ENCODE measurements around the gene PLCB1.
"Not testable (repeated sequence)": the region's sequence is repeated elsewhere in the genome, so short reads cannot be mapped to it uniquely, and the experiment has no call there.

The PLCB1 gene

DNA sequence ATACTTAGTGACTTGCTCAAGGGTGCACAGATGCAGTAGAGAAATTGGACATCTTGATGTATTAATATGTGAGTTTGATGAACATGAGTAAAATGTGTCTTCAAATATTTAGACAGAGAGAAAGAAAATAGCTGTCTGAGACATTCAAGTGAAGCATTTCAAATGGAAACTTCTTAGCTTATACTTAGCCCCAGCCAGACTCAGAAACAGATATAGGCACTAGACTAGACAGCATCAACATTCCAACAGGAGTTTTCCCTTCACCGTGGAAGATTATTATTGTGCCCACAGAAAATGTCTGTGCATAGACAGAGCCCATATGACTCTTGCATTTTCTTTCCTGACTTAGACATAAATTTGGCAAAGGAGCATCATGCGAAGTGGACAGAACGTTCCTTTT is 443.0 kb downstream of the PLCB1 start:
- no peak for DNase-seq

DNA sequence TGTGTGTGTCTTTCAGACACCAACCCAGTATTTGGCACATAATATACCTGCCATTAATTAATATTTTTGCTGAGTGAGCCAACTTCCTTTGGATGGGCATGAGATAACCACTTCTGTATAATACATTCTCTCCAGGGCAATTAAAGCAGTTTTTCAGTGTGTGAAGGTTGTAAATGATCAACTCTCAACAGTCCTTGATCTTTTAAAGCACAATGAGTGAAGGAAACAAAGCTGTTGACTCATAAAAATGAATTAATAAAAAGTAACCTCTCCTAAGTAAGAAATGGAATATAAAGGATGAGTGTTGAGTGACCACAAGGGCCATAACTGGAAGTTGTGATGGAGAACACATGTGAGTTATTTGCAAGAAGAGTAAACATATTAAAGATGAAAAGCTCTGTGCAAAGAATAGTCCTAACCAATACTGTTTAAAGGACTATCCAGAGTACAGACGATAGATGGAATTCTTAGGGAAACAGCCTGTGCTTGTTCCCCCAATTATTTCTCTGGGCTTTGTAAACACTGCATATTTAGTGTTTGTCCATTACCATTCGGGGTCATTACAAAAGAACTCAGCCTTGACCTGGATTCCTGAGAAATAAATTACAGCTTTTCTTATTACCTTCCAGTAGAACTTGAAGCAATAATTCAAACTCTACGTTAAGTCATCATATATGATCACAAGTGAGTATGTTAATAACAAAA is 446.2 kb downstream of the PLCB1 start:
- no peak for DNase-seq

DNA sequence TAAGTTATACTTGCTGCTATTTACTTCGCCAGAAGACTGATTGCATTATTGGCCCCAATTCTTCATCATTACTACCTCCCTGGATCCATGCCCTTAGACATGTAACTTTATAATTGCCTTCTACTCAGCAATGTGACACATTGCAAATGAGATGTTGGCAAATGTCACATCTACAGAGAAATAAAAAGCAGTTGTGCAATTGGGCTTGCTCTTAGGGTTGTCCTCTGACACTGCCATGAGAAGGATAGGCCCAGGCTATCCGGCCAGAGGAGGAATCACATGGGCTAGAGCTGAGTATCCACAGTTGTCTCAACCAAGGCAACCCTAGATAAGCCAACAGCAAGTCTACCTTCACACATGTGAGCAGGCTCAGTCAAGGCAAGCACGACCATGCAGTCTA is 447.0 kb downstream of the PLCB1 start:
- no peak for DNase-seq

DNA sequence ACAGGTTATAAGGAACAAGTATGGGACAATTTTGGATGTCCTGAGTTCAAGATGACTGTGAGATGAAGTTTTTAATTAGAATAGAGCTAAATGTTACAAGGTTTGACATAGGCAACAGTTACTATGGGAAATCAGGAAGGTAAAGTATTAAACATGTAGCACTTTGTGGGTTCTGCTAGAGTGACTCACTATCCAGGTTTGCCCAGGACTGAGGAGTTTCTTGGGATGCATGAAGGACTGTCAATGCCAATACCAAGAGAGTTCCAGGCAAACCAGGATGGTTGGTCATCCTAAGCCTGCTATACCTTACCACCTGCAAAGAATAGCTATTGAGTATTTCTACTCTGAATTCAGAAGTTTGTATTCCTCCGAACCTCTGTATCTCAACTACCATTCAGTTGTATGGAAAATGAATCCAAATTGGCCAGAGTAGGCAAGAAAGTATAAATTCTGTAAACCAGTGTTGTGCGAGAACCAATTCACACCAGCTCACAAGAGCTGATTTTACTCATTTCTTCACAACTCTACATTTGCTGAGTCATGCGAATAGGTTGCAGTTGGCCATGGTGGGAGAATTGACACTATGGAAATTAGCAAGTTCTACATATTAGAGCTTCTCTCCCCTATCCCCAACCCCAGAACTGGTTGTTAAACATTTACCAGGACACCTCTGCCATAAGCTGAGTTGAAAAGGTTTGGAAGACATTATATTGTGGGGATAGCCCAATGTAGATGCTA is 449.5 kb downstream of the PLCB1 start:
- no peak for DNase-seq

DNA sequence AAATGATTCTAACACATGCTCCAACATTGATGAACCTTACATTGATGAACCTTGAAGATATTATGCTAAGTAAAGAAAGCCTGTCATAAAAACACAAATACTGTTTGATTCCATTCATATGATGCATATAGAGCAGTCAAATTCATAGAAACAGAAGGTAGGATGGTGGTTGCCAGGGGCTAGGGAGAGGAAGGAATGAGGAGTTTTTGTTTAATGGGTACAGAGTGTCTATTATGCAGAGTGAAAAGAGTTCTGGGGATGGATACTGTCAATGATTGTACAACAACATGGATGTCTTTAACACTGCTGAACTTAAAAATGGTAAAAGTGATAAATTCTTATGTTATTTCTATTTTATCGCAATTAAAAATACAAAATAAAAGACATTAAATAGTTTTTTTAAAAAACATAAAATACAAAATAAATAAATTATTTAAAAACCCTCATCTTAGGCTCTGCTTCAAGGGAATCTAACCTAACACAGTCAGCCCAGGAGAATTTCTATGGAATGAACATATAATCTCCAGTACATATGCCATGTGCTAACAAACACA is 451.0 kb downstream of the PLCB1 start:
- no peak for DNase-seq

DNA sequence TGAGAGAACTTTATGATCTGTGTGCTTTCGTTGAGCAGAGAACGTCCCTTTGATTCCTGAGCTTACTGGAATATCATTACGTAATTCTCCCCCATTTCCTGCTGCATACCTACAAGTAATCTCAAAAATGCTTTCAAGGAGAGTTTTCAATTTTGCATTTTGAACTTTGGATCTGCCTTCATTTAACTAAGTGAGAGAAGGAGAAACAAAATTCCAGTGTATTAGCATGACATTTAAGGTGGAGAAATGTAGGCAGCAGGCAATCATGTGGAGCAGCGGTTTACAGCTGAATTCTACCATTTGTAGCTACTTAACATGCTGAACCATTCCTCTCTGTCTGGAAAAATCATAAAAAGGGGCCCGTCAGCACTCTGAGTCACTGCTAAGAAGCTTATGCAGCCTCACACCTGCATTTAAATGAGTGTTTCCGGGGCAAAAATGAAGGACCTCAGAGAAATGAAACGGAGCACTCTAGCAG is 451.5 kb downstream of the PLCB1 start:
- no peak for DNase-seq

DNA sequence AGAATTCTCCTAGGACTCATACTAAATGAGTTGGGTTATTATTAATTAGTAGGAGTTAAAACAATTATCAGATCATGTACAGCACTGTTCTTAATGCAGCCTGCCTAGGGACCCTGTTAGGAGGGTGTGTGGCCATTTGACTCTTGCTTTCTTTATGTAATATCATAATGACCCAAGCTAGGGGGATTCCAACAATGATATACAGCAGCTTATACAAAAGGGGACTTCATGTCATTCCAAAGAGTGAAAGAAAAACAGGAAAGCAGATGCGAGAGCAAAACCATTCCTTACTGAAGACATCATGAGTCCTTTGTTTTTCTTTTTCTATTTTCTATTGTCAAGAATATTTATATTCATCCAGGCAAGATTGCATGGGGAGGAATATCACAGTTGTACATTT is 455.2 kb downstream of the PLCB1 start:
- no peak for DNase-seq

DNA sequence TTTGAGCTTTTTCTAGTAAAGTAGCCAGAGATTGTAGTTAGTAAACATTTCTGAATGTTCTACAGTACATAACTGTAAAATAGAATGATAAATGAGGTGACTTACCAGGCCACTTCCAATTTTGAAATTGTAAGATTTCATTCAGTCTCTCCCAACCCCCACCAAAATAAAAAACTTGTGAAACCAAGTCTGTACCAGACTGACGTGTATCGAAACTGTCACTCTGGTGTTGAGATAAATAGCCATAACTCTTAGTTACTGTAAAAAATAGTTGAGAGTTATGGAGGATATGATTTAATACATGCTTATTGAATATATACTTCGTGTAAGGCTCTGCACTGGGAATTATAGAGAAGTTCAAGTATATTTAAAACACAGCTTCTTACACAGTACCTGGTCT is 455.7 kb downstream of the PLCB1 start:
- DNase-seq, result no peak

DNA sequence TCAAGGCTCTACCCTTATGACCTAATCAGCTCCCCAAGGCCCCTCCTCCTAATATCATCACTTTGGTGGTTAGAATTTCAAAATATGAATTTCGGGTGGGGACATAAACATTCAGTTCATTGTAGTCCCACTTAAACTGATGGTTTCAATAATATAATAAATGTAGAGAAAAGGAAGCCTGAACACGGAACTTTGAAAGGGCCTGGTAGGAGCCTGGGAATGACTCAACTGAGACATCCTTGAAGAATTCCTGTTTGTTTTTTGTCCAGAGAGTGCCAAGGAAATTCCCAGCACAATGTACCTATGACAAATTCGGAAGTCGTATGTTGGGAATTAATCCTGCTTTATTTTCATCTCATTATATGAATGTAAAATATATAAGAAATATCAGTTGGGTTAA is 457.9 kb downstream of the PLCB1 start:
- no peak for DNase-seq

DNA sequence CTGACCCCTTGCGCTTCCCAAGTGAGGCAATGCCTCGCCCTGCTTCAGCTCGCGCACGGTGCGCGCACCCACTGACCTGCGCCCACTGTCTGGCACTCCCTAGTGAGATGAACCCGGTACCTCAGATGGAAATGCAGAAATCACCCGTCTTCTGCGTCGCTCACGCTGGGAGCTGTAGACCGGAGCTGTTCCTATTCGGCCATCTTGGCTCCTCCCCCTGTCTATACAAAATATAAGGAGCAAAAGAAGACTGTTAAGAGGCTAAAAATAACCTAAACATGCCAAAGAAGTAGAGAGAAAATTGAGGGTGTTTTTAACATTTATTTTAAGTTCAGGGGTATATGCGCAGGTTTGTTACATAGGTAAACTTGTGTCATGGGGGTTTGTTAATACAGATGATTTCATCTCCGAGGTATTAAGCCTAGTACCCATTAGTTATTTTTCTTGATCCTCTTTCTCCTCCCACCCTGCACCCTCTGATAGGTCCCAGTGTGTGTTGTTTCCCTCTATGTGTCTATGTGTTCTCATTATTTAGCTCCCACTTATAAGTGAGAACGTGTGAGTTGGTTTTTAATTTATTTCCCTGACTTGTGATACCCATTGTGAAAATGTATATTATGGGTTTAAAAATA is 469.0 kb downstream of the PLCB1 start:
- DNase-seq, result not testable (repeated sequence)

DNA sequence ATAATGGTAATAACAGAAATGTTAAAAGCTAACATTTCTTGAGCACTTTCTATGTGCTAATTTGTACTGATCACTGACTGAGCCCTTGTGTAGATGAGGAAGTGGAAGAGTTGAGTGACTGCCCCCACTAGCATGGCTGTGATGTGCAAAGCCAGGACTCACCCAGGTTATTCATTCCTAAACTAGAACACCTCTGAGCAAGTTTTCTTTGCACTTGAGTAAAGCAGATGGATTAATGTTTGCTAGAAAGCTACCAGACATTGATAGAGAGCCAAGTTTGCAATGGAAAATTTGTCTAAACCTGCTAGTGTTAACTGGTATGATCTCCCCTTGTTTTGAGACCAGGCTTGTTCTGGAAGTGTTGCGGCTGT is 469.5 kb downstream of the PLCB1 start:
- no peak for DNase-seq

DNA sequence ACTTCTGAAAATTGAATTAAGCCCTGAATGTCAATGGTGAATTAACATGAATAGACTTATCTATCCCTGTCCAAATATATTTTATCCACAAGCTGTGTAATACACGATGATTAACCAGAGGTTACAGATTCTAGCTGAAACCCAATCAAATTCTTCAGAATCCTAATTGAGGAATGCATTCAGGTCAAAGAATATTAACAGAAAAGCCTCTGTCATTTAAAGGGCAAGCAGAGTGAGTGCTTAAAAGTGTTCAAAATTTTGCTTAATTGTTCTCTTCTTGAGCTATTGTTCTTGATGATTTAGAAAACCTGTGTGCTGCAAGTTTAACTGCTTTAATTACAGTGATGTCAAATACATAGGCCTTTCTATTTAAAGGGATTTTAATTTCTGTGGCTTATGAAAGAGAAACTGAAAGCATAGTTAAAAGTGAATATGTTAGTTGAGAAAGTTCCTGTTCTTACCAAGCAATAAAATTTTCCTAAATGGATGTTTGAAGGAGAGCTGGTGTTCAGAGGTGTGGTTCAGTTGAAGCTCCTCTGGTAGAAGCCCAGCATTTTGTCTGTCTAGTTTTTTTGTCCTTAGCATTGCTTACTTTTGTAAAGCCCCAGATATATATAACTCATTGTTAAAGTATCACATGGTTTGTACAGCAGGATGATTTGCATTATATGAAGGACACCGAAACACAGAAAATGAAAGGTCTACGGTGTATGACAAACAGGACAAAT is 470.5 kb downstream of the PLCB1 start:
- DNase-seq, result no peak

DNA sequence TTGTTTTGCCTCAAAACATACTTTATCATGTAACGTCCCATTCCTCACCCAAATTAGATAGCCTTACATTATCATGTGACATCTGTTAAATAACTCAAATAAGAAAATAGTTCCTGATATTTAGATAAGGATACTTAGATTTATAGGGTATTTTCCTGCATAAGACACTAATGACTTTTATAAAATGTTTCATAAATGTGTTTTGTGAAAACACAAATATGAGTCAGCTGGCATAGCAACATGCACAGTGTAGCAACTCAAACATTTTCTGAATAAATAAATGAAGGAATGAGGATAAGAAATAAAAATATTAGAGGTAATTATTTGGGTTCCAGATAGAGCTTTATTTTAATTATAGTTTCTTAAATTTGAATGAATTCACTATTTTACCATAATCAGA is 476.4 kb downstream of the PLCB1 start:
- DNase-seq, result no peak

DNA sequence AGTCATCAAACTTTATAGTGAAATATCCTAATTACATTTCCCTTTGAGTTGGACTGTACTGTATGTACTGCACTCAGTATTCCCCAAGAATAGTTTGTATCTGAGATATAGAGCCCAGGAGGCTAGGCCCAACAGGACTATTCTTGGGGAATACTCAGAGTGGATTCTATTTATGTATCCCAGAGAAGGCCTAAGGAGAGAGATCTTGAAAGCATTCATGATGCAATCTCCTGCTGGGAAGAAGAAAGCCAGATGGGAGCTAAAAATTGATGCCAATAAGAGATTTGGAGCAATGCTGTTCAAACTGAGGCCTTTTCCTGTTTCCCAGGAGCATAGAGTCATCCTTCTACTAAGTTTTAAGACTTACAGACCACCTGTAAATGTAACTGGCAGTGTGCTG is 484.7 kb downstream of the PLCB1 start:
- no peak for DNase-seq

DNA sequence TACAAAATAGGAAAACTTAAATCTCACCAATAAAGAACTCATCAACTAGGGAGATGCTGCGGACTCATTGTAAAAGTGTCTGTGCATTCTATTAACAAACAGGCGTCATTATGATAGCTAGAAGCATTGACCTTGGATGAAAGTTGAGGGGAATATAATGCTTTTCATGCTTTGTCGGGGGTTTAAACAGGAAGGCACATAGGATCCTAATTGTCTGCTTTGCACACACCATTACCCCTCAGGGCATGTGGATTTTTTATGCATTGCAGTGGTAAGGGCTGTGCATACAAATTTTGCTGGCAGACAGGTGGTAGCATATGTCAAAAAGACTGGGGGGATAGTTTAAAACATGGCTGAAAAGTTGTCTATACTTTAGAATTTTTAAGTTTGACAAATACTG is 488.9 kb downstream of the PLCB1 start:
- no peak for DNase-seq

DNA sequence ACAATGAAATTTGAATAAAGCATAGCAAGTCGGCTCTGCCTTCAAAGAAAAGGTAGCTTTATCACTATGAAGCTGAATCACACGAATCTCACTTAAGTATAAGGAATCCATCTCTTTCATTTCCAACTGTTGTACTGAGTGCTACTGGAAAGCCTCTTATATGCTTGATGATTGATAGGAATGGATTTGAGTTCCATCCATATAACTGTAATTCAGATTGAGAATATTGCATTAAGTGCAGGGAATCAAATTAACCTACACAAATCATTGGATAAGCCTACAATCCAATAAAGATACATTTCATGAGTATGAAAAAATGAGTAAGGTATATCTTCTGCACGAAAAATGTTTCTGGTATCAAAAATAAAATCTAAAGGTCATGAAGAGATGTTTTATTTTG is 492.0 kb downstream of the PLCB1 start:
- no peak for DNase-seq

DNA sequence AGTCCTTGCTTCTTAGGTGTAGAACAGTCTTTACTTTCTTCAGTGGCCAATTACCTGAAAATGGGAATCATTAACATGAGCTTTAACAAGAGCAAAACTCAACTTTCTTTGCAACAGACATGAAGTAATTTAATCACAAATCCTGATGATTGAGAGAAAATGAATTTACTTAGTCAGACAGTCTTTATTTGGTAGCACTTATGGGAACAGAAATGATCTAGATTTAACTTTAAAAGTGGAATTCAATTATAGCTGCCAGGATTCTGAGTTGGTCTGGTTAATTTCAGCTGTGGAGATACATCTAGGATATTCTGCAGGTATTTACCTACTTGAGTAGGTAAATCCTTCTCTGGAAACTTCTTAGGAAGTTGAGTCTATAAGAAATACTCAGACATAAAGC is 492.6 kb downstream of the PLCB1 start:
- no peak for DNase-seq

DNA sequence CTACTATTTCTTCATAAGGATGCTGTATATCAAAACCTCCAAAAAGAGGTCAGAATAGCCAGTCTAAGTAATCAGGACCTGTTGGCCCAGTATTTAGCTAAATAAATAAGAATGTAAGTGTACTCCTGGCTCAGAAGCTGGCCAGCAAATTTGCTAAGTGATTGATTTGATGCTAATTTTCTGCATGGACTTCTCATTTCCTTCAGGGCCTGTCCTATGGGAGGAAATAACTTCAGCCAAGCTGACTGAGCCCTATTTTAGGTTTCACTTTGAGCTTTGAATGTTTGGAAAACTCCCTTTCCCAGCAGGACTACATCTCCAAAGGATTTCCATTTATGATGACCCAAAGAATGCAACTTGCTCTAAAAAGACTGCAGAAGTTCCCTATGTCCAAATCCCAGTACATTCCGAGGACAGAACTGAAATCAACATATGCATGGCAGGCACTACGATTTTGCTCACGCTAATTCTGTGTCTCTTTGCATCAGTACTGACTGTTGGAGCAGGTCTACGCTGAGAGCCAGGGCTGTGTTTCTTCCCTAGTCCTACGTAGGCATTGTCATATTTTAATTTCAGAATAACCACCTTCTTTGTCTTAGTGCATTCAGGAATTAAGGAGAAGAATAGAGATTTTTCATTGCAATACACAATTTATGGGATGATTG is 495.4 kb downstream of the PLCB1 start:
- DNase-seq, result no peak

DNA sequence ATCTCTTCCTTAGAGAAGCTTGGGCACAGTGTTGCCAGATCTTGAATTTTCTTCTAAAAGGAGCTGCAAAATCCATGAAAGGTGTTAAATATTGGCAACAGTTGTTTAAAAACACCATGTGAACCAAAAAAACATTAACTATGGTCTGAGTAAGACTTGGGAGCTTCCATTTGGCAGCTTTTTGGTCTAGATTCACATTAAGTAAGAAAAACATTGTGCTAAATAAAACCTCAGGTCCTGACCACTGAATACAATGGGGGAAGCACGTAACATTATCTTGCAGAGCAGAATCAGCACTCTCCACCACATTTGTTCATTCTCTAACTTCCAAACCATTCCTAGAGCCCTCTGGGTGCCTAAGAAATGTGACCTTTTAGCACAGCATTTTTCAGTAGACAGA is 499.2 kb downstream of the PLCB1 start:
- no peak for DNase-seq

DNA sequence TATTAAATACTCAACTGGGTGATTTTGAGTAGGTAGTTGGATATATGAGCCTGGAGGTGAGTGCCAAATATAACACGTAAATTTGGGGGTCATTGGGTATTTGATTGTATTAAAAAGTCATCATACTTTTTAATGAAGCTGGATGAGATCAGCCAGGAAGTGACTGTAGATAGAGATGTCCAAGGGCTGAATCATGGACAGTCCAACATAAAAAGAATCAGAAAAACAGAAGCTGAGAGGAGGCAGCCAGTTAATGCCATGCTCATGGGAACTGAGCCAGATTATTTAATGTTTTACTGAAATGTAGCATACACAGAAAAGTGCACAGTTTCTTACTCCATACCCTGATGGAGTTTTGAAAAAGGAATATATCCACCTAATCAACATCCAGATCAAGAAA is 501.3 kb downstream of the PLCB1 start:
- DNase-seq, result no peak

DNA sequence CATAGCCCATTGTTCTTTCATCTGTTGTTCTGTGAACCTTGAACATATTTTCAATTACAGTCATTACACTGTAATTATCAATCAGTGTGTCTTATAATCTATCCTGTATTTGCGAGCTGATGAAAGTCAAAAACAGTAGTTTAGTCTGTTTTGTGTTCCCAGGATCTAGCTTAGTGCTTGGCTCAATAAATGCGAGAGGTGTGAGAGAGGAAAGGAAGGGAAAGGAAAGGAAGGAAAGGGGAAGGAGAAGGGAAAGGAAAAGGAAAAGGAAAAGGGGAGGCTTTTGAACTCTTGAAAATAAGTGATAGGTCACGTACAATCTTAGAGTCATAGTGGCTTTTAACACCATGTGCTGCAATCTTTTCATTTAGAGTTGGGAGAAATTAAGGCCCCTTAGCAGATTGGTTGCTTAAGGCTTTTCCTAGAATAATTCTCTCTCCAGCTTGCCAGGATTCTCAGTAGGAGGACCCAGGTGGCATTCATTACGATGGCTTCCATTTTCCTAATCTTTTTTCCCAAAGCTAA is 503.0 kb downstream of the PLCB1 start:
- no peak for DNase-seq

DNA sequence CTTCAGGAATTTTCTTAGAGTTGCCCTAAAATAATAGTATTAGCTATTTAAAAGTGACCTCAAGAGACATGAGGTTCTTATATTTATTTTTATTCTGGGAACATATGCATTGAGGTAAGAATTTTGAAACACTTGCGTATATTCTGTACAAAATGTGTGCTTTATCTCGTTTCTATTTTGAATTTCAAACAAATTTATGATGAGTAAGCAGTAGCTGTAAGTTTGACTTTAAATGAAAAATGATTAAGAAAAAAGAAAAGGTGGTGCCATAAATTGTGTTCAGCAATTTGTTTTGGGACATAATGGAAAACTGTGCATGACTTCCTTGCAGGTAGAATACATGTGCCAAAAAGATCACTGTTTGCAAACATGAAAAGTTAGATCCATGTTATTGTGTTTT is 503.8 kb downstream of the PLCB1 start:
- DNase-seq, result no peak
